Measurements from ENCODE around the gene PPFIBP1.

DNA sequence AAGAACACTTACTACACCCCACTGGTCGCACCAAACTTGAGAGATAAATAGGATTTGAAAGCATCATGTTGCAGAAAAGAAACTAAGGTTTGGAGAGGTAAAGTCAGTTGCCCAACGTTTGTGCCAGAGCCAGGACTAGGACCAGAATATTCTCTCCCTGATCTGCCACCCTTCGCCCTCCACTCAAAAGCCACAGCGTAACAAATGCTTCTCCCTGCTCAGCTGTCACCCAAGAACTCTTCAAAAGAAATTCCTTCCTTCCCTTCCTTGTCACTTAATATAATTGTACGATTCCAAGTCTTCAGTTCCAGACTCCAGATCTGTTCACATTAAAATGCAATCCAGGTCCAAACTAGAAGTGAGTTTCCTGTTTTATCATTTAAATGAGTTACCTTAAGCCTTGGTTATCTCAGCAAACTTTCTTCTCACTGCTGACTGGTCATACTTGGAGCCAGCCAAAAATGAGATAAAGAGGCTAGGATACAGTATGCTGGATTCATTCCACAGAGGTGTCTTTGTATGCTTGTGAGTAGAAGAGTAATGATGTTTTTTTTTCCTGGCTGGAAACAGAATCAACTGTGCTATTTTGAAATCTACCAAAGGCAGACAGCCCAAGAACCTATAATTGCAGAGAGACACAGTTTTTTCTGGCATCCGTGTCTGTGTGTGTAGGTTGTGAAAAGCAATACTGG, 12.8 kb upstream of the PPFIBP1 start:
- TF ChIP-seq, protein P1, sequence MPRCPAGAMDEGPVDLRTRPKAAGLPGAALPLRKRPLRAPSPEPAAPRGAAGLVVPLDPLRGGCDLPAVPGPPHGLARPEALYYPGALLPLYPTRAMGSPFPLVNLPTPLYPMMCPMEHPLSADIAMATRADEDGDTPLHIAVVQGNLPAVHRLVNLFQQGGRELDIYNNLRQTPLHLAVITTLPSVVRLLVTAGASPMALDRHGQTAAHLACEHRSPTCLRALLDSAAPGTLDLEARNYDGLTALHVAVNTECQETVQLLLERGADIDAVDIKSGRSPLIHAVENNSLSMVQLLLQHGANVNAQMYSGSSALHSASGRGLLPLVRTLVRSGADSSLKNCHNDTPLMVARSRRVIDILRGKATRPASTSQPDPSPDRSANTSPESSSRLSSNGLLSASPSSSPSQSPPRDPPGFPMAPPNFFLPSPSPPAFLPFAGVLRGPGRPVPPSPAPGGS (IDR thresholded peaks at IDR 0.05) = no peak
- TF ChIP-seq, protein P2, sequence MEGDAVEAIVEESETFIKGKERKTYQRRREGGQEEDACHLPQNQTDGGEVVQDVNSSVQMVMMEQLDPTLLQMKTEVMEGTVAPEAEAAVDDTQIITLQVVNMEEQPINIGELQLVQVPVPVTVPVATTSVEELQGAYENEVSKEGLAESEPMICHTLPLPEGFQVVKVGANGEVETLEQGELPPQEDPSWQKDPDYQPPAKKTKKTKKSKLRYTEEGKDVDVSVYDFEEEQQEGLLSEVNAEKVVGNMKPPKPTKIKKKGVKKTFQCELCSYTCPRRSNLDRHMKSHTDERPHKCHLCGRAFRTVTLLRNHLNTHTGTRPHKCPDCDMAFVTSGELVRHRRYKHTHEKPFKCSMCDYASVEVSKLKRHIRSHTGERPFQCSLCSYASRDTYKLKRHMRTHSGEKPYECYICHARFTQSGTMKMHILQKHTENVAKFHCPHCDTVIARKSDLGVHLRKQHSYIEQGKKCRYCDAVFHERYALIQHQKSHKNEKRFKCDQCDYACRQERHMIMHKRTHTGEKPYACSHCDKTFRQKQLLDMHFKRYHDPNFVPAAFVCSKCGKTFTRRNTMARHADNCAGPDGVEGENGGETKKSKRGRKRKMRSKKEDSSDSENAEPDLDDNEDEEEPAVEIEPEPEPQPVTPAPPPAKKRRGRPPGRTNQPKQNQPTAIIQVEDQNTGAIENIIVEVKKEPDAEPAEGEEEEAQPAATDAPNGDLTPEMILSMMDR (IDR thresholded peaks at IDR 0.05) = no peak
- TF ChIP-seq, protein P3, sequence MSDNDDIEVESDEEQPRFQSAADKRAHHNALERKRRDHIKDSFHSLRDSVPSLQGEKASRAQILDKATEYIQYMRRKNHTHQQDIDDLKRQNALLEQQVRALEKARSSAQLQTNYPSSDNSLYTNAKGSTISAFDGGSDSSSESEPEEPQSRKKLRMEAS (IDR thresholded peaks at IDR 0.05) = no peak
- TF ChIP-seq POLR2A (IDR thresholded peaks at IDR 0.05; ENCODE audit: low read length) = no peak
- TF ChIP-seq BHLHE40 (IDR thresholded peaks at IDR 0.05; ENCODE audit: low read depth, low read length) = no peak
- TF ChIP-seq KDM1A (IDR thresholded peaks at IDR 0.05; ENCODE audit: low read depth) = no peak
- no peak for TF ChIP-seq RFX5 (IDR thresholded peaks at IDR 0.05)
- TF ChIP-seq, protein P4, sequence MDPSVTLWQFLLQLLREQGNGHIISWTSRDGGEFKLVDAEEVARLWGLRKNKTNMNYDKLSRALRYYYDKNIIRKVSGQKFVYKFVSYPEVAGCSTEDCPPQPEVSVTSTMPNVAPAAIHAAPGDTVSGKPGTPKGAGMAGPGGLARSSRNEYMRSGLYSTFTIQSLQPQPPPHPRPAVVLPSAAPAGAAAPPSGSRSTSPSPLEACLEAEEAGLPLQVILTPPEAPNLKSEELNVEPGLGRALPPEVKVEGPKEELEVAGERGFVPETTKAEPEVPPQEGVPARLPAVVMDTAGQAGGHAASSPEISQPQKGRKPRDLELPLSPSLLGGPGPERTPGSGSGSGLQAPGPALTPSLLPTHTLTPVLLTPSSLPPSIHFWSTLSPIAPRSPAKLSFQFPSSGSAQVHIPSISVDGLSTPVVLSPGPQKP (IDR thresholded peaks at IDR 0.05; ENCODE audit: low read depth, low read length) = no peak
- TF ChIP-seq GATA3 (IDR thresholded peaks at IDR 0.05; ENCODE audit: borderline replicate concordance) = no peak
- TF ChIP-seq TFCP2L1 (CRISPR knock-in tag; IDR thresholded peaks at IDR 0.05) = no peak
- TF ChIP-seq ZFP36 (IDR thresholded peaks at IDR 0.05; ENCODE audit: borderline replicate concordance, partially characterized antibody) = no peak
- TF ChIP-seq CBX2 (IDR thresholded peaks at IDR 0.05; ENCODE audit: borderline replicate concordance, low read depth) = no peak
- TF ChIP-seq MAFK (IDR thresholded peaks at IDR 0.05; ENCODE audit: partially characterized antibody) = no peak

Data from A549 (cell line).